K562 (cell line): Measurements from ENCODE around the gene ASB2.

ENCODE experiments used
- GABPA ChIP-seq: fragments of 200-800 bp; sonication (Bioruptor generic); conservative IDR thresholded peaks from 2 replicates; pipeline ENCODE4 v1.6.1; 2016; ENCODE audit warnings: low read depth, missing genetic modification characterization, missing compliant biosample characterization
- IRF2 ChIP-seq: sonication (generic); formaldehyde crosslinking; IDR thresholded peaks from 2 replicates; pipeline ENCODE4 v1.8.1; 2022; ENCODE audit warnings: mild to moderate bottlenecking, missing genetic modification reagents
- POLR2A ChIP-seq: fragments of 450-650 bp; conservative IDR thresholded peaks from 2 replicates; pipeline ENCODE4 v1.6.1; 2016
- TAF7 ChIP-seq: fragments of 450-650 bp; IDR thresholded peaks from 2 replicates; pipeline ENCODE4 v1.6.1; 2016; ENCODE audit warnings: missing genetic modification characterization, missing compliant biosample characterization

- TF ChIP-seq GABPA (tag) (no peak), TAF7 (tag) (no peak), IRF2 (no peak), POLR2A (no peak)
These were observed 21.9 kb downstream of the ASB2 start for GRCh38 chr14:93954516-93954830.
